Inflammatory macrophage (primary cell): ENCODE measurements around the gene COL23A1.

Source experiments
- DNase-seq, 2 donors: peaks; one replicate each; pipeline ENCODE4 v3.0.0-alpha.2; 2020 to 2022

COL23A1 gene

DNA sequence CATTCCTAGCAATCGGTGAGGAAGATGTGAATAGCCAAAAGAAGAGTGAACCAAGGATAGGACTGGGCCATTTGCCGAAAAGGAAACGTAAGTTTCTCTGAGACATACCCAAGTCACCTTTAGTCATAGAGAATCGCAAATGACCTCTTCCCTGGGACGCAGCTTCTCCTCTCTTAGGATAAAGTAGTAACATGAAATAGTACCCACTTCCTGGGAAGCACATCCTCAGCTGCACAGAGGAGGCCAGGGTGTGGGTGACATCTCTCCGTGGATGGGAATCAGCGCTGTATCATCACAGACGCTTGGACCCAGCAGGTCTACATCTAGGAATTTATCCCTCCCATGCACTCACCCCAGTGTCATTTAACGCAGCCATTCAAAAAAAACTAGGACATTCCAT, 236.7 kb downstream of the COL23A1 start:
- DNase-seq, result no peak

DNA sequence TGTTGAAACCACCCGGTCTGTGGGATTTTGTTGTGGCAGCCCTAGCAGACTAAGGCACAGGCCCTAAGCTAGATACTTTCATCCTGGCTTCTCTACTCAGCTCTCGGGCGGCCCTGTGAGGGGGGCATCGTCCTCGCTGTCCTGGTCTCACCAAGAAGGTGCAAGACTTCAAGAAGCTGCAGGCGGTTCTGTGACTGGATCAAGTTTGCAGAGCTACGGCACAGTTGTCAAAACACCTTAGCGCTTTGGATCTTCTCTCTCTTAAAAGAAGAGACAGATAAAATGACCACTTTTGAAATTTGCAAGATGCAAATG, 238.2 kb downstream of the COL23A1 start:
- no peak for DNase-seq

DNA sequence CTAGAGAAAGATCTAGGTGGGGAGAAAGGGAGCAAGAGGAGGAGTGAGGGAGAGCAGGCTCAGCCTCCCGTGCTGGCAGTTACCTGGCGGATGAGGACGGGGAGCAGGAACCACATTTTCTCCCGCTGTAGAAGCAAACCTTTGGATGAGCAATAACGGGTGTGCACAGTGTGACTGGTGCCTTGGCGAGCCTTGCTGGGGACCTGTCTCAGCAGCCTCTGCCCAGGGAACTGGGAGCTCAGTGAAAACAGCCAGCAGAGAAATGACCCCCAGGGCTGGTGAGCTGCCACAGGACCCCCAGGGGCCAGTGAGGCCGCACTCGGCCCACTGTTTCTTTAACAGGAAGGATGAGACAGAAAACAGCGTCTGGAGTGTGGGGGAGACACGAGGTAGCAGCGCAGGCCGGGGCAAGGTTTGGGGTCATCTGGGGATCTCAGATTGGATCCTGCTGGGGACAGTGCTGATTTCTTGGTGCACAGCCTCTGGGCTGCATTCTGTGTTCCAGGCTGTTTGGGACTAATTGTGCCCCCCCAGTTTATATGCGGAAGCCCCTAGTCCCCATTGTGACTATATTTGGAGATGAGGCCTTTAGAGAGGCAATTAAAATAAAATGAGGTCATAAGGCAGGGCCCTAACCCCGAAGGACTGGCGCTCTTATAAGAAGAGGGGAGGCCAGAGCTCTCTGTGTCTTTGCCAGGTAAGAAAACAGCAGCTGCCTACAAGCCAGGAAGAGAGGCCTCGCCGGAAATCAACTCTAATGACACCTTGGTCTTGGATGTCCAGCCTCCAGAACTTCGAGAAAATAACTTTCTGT, 238.8 kb downstream of the COL23A1 start:
- peak in 1 of 2 donors; percentile 17 for DNase-seq

GRCh38 chr5:178350361-178351220, 239.6 kb downstream of the COL23A1 start:
- peak; percentile 42 to 73 for DNase-seq

- DNase-seq, result peak; percentile 52 to 79
These were observed 240.4 kb downstream of the COL23A1 start for GRCh38 chr5:178349625-178350353.

GRCh38 chr5:178349075-178349511, 241.1 kb downstream of the COL23A1 start:
- DNase-seq, result no peak

- DNase-seq, result no peak
These were observed 241.7 kb downstream of the COL23A1 start for GRCh38 chr5:178348356-178349074.

DNA sequence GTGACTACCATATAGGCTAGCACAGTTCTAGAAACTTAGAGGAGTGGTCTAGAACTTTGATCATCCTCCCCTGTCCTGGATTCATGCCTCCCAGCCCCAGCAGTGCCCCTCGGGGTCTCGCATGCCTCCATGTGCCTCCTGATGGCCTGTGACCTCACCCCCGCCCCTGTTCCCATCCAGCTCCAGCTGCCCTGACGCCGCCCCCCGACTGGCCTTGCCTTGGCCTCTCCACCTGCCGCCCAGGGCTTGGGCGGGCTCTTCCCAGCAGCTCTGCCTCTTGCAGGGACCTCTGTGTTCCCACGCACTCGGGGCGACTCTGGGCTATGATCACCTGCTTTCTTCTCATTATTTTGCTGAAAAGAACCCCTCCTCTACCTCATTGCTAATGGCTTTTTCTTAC, 242.2 kb downstream of the COL23A1 start:
- DNase-seq, result no peak

- no peak for DNase-seq
These were observed 243.4 kb downstream of the COL23A1 start for GRCh38 chr5:178346607-178347334.

- no peak for DNase-seq
These were observed 246.9 kb downstream of the COL23A1 start for GRCh38 chr5:178343306-178343705.

GRCh38 chr5:178341851-178342140, 248.4 kb downstream of the COL23A1 start:
- DNase-seq, result no peak

DNA sequence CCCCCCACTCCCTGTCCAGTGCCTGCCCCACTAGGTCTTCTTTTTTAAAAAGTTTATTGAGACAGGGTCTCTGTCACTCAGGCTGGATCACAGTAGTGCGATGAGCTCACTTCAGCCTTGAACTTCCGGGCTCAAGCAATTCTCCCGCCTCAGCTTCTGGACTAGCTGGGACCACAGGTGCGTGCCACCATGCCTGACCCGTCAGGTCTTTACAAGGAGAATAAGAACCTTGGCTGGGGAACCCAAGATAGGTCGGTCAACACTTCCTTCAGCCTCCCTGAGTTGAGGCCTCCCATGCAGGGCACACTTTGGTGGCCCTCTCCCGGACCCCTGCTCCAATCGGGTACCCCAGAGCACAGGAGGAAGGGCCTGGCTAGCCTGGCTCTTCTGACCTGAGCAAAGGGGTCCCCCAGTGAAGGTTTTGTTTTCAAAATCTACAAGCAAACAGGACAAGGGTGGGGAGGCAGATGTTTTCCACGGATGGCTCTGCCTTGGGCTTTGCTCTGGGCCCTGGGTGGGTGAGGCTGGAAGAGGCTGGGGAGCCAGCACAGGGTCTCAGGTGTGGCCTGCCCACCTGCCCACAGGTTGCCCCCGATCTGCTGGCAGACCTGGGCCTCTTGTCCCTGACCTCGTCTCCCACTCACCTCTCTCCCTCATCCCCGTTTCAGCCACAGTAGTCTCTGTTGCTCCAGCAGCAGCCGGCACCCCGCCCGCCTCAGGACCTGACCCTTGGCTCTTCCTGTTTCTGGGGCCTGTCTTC, 248.9 kb downstream of the COL23A1 start:
- DNase-seq, result no peak

- no peak for DNase-seq
These were observed 249.6 kb downstream of the COL23A1 start for GRCh38 chr5:178340637-178341036.

DNA sequence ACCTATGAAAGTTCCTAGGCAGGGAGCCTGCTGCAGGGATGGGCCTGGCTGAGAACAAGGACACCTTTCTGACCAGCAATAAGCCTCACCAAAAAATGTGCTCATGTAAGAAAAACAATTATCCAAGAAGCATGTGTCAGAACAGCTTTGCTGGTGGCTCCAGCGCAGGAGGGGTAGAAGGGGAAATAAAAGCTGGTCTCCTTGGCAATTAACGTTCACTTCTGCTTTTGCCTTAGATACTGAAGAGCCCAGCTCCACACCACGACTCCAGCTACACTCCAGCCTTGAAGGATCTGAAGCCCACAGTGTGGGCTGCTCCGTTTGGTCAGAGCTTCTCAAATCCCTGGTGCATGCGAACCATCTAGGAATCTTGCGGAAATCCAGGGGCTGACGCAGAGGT, 250.0 kb downstream of the COL23A1 start:
- peak; percentile 74 to 79 for DNase-seq

GRCh38 chr5:178339272-178339671, 250.9 kb downstream of the COL23A1 start:
- DNase-seq, result no peak

GRCh38 chr5:178338750-178339144, 251.4 kb downstream of the COL23A1 start:
- DNase-seq, result peak in 1 of 2 donors; percentile 22

- no peak for DNase-seq
These were observed 252.0 kb downstream of the COL23A1 start for GRCh38 chr5:178338126-178338749.

DNA sequence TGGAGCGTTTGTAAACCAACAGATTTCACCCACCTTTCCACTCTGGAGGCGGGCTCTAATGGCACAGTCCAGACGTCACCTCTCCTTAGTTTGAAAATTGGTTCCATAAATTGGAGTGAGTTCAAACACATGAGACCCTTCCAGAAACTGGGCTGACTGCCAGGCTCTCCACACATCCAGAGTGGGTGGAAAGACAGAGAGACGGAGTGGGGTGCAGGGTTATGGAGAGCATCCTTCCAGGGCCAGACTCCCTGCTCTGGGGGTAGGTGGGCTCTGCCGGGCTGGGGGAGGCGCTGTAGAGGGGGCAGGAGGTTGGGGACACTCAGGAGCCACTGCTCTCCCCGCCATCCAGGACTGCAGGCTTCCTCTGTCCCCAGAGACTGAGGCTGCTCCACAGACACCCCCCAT, 252.9 kb downstream of the COL23A1 start:
- no peak for DNase-seq

- no peak for DNase-seq
These were observed 253.3 kb downstream of the COL23A1 start for GRCh38 chr5:178336889-178337288.

- peak; percentile 26 to 32 for DNase-seq
These were observed 254.7 kb downstream of the COL23A1 start for GRCh38 chr5:178335302-178336030.
